ENCODE data around the gene TRAPPC12.

DNA sequence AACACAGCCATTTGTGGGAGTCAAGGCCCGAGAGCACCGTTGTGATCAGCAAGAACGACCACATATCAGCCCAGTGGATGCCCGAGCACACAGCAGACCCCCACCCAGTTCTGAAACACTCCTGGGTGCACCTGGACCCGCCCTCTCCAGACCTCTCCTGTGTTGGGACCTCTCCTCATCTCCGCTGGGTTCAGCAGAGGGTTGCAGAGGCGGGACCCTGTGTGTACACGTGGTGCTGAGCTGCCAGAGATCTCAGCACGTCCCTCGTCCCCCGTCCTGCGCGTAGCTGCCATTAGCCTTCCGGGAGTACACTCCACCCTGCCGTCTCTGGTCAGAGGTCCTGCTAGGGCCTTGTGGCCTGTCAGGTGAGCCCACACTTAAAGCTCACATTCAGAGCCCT is 88.2 kb downstream of the TRAPPC12 start:
- TF ChIP-seq GATA3 (IDR thresholded peaks at IDR 0.05; ENCODE audit: low read depth, low read length) (no peak), GATA2 (IDR thresholded peaks at IDR 0.05; ENCODE audit: low read depth, low read length) (no peak)

Data from SH-SY5Y (cell line).